HL-60 (cell line): ENCODE data around the gene ABL1.

Source experiments
- DNase-seq, 2 experiments: peaks; one replicate each; pipeline ENCODE4 v3.0.0-alpha.2; 2010 to 2020; ENCODE audit warnings: low read depth in 1 of 2, low spot score in 1 of 2
- H3K27ac ChIP-seq: fragments of 250-450 bp; sonication (Bioruptor Pico); replicated peaks from 2 replicates; pipeline ENCODE4 v1.5.1; 2020; ENCODE audit warnings: mild to moderate bottlenecking, moderate library complexity
- H3K27me3 ChIP-seq: fragments of 250-450 bp; sonication (Bioruptor Pico); 2 replicates; pipeline ENCODE4 v1.5.1; 2021; ENCODE audit warnings: mild to moderate bottlenecking, moderate library complexity; ENCODE audit not compliant: insufficient read depth, poor library complexity, severe bottlenecking
- H3K4me3 ChIP-seq: replicated peaks from 2 replicates; pipeline ENCODE4 v1.5.1; 2011; ENCODE audit warnings: mild to moderate bottlenecking, control low read depth, low read length; ENCODE audit not compliant: insufficient read depth
- CTCF ChIP-seq: IDR thresholded peaks from one replicate; pipeline ENCODE4 v1.5.1; 2011; ENCODE audit warnings: low read length, control low read depth, inconsistent platforms; ENCODE audit not compliant: insufficient read depth
- GABPA ChIP-seq: IDR thresholded peaks from 2 replicates; pipeline ENCODE4 v1.6.1; 2012; ENCODE audit warnings: low read depth
- POLR2AphosphoS5 ChIP-seq: IDR thresholded peaks from 2 replicates; pipeline ENCODE4 v1.6.1; 2012; ENCODE audit warnings: low read depth
- REST ChIP-seq: IDR thresholded peaks from 2 replicates; pipeline ENCODE4 v1.6.1; 2012; ENCODE audit warnings: low read depth; ENCODE audit not compliant: insufficient replicate concordance
- SPI1 ChIP-seq: IDR thresholded peaks from 2 replicates; pipeline ENCODE4 v1.6.1; 2012; ENCODE audit warnings: low read depth, mild to moderate bottlenecking, borderline replicate concordance

ABL1 gene

GRCh38 chr9:130934246-130934645, 99.2 kb downstream of the ABL1 start:
- H3K27ac ChIP-seq: no peak overlapping the region
- DNase-seq: no peak
- TF ChIP-seq CTCF (no peak), POLR2AphosphoS5 (no peak), SPI1 (no peak), REST (no peak), GABPA (no peak)
- H3K27me3 ChIP-seq: peaks cover 22% of the 10 kb centered on the region
- no peak overlapping the region for H3K4me3 ChIP-seq

GRCh38 chr9:130934702-130935647, 99.9 kb downstream of the ABL1 start:
- no peak overlapping the region for H3K27ac ChIP-seq
- H3K4me3 ChIP-seq: no peak overlapping the region
- no peak for DNase-seq
- no peak for TF ChIP-seq POLR2AphosphoS5
- no peak for TF ChIP-seq SPI1
- no peak for TF ChIP-seq GABPA
- TF ChIP-seq CTCF: no peak
- no peak for TF ChIP-seq REST
- peaks cover 23% of the 10 kb centered on the region for H3K27me3 ChIP-seq

- Histone ChIP-seq H3K4me3 (no peak overlapping the region), H3K27me3 (peaks cover 30% of the 10 kb centered on the region), H3K27ac (no peak overlapping the region)
- peak in 1 of 2 experiments; percentile 66 for DNase-seq
- TF ChIP-seq POLR2AphosphoS5 (no peak), REST (no peak), GABPA (no peak), SPI1 (no peak), CTCF (no peak)
Observed at GRCh38 chr9:130935648-130936271, 100.7 kb downstream of the ABL1 start.
